SW480 (cell line): ENCODE data around the gene RBM11.
A peak's percentile ranks its signal among the peaks of the same experiment; 100 is the strongest.

Source experiments
- DNase-seq: peaks from one replicate; pipeline ENCODE4 v3.0.0-alpha.2; 2016; ENCODE audit warnings: low spot score

Gene RBM11

GRCh38 chr21:14215971-14216641 is at the start of gene RBM11:
TSS of gene RBM11 (plus strand) at chr21:14216157. CDS start at chr21:14216187, 30 bp downstream.
- peak; percentile 74 for DNase-seq

GRCh38 chr21:14166463-14167223 is 49.3 kb upstream of the RBM11 start:
- DNase-seq: peak; percentile 27

- no peak for DNase-seq
These were observed 9.7 kb upstream of the RBM11 start for GRCh38 chr21:14206222-14206621.

GRCh38 chr21:14210738-14211137 is 5.2 kb upstream of the RBM11 start, which contains the start of gene LIPI:
TSS of gene LIPI (minus strand) at chr21:14210955. CDS start at chr21:14210845, 110 bp downstream.
- DNase-seq: no peak

- no peak for DNase-seq
These were observed 2.8 kb upstream of the RBM11 start for GRCh38 chr21:14213164-14213563.

GRCh38 chr21:14223365-14223764 is 7.4 kb downstream of the RBM11 start:
- DNase-seq: no peak

- no peak for DNase-seq
These were observed 13.4 kb downstream of the RBM11 start for GRCh38 chr21:14229399-14229798.

- no peak for DNase-seq
These were observed 19.1 kb downstream of the RBM11 start for GRCh38 chr21:14235101-14235500.

- DNase-seq: no peak
These were observed 20.2 kb downstream of the RBM11 start for GRCh38 chr21:14236180-14236579.

- no peak for DNase-seq
These were observed 23.3 kb downstream of the RBM11 start for GRCh38 chr21:14239281-14239680.

GRCh38 chr21:14241297-14241696 is 25.3 kb downstream of the RBM11 start:
- DNase-seq: no peak

GRCh38 chr21:14243461-14243860 is 27.5 kb downstream of the RBM11 start:
- DNase-seq: no peak

- no peak for DNase-seq
These were observed 27.9 kb downstream of the RBM11 start for GRCh38 chr21:14243874-14244273.

- DNase-seq: no peak
These were observed 29.0 kb downstream of the RBM11 start for GRCh38 chr21:14244911-14245310.

GRCh38 chr21:14245711-14246110 is 29.8 kb downstream of the RBM11 start:
- DNase-seq: no peak

GRCh38 chr21:14251336-14251735 is 35.4 kb downstream of the RBM11 start:
- no peak for DNase-seq

- peak; percentile 70 for DNase-seq
These were observed 43.8 kb downstream of the RBM11 start for GRCh38 chr21:14259747-14260146.

- DNase-seq: no peak
These were observed 44.3 kb downstream of the RBM11 start for GRCh38 chr21:14260174-14260764.

GRCh38 chr21:14262039-14262438 is 46.1 kb downstream of the RBM11 start:
- DNase-seq: no peak

GRCh38 chr21:14263879-14264278 is 47.9 kb downstream of the RBM11 start:
- no peak for DNase-seq

GRCh38 chr21:14265023-14265422 is 49.1 kb downstream of the RBM11 start:
- no peak for DNase-seq

- DNase-seq: no peak
These were observed 51.1 kb downstream of the RBM11 start for GRCh38 chr21:14267076-14267475.

- DNase-seq: no peak
These were observed 54.7 kb downstream of the RBM11 start for GRCh38 chr21:14270631-14271030.
